Effector memory CD8-positive, alpha-beta T cell (primary cell): Measurements from ENCODE around the gene CFAP92.

Experiments
- ATAC-seq: fragments of 150-1000 bp; cut with Tn5 transposase; replicated peaks from 2 replicates; pipeline ENCODE4 v1.10.0; 2021; ENCODE audit warnings: mild to moderate bottlenecking, moderate library complexity
- DNase-seq, 3 experiments: peaks; one replicate each; pipeline ENCODE4 v3.0.0; 2021
- H3K27ac Mint-ChIP-seq, 2 donors: one replicate each; pipeline ENCODE4 v1.8.0; 2022; ENCODE audit warnings: mild to moderate bottlenecking in 2 of 2, mixed read lengths in 2 of 2, moderate library complexity in 2 of 2
- H3K27me3 Mint-ChIP-seq, 2 donors: one replicate each; pipeline ENCODE4 v1.8.0; 2022; ENCODE audit warnings: mixed read lengths in 2 of 2
- H3K36me3 Mint-ChIP-seq: one replicate; pipeline ENCODE4 v1.8.0; 2022; ENCODE audit warnings: mild to moderate bottlenecking, moderate library complexity, mixed read lengths; ENCODE audit not compliant: insufficient read depth
- H3K4me1 Mint-ChIP-seq, 2 donors: one replicate each; pipeline ENCODE4 v1.8.0; 2022; ENCODE audit warnings: low read depth in 2 of 2, mixed read lengths in 2 of 2
- H3K4me3 Mint-ChIP-seq, 2 donors: one replicate each; pipeline ENCODE4 v1.8.0; 2022; ENCODE audit warnings: mild to moderate bottlenecking in 2 of 2, mixed read lengths in 2 of 2, moderate library complexity in 2 of 2
- H3K9me3 Mint-ChIP-seq, 2 donors: one replicate each; pipeline ENCODE4 v1.8.0; 2022; ENCODE audit warnings: mixed read lengths in 2 of 2

Gene CFAP92

GRCh38 chr3:128975276-128975675 is 18.6 kb downstream of the CFAP92 start:
- Mint-ChIP-seq H3K36me3 (no peaks in the 10 kb centered on the region), H3K9me3 (no peaks in the 10 kb centered on the region), H3K4me3 (no peak overlapping the region), H3K27me3 (no peaks in the 10 kb centered on the region), H3K4me1 (no peaks in the 10 kb centered on the region), H3K27ac (no peak overlapping the region)
- no peak for ATAC-seq
- no peak for DNase-seq

- Mint-ChIP-seq H3K27me3 (no peaks in the 10 kb centered on the region), H3K36me3 (no peaks in the 10 kb centered on the region), H3K4me3 (no peak overlapping the region), H3K27ac (no peak overlapping the region), H3K4me1 (peaks cover 0 to 5% of the 10 kb centered on the region in 2 donors), H3K9me3 (no peaks in the 10 kb centered on the region)
- DNase-seq = no peak
- no peak for ATAC-seq
Measured at GRCh38 chr3:128973988-128974564, 19.8 kb downstream of the CFAP92 start.

DNA sequence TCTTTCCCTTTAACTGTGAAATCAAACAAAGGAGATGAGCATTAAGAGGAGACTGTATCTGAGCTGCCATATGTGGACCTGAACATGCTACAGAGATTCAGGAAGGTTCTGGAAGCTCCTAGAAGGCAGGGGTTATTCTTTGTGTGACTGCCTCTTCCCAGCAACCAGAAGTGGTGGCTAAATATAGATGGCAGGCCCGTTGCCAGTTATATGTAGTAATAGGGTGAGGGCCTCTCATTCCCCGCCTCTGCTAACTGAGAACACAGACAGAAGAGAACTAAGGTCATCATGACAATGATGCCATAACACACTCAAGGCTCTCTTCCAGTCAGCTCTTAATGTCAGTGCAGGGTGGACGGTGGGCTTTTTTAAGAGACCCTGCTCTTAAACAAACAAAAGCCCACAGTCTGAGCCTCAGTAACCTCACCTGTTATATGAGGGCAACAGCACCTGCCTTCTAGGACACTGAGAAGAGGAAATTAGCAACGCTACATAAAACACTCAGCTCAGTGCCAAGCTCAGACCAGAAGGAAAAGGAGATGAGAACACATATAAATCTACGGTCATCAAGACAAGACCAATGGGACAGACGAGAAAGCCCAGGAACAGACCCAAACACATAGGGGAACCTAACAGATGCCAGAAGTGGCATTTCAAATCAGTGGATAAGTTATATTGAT is 22.3 kb downstream of the CFAP92 start:
- no peak for DNase-seq
- H3K9me3 Mint-ChIP-seq = no peaks in the 10 kb centered on the region
- no peaks in the 10 kb centered on the region for H3K27me3 Mint-ChIP-seq
- peaks cover 0 to 5% of the 10 kb centered on the region in 2 donors for H3K4me1 Mint-ChIP-seq
- no peak for ATAC-seq
- H3K4me3 Mint-ChIP-seq = no peak overlapping the region
- no peaks in the 10 kb centered on the region for H3K36me3 Mint-ChIP-seq
- no peak overlapping the region for H3K27ac Mint-ChIP-seq

- no peaks in the 10 kb centered on the region for H3K9me3 Mint-ChIP-seq
- H3K4me1 Mint-ChIP-seq = peaks cover 0 to 5% of the 10 kb centered on the region in 2 donors
Measured at GRCh38 chr3:128970740-128971047, 23.2 kb downstream of the CFAP92 start.

DNA sequence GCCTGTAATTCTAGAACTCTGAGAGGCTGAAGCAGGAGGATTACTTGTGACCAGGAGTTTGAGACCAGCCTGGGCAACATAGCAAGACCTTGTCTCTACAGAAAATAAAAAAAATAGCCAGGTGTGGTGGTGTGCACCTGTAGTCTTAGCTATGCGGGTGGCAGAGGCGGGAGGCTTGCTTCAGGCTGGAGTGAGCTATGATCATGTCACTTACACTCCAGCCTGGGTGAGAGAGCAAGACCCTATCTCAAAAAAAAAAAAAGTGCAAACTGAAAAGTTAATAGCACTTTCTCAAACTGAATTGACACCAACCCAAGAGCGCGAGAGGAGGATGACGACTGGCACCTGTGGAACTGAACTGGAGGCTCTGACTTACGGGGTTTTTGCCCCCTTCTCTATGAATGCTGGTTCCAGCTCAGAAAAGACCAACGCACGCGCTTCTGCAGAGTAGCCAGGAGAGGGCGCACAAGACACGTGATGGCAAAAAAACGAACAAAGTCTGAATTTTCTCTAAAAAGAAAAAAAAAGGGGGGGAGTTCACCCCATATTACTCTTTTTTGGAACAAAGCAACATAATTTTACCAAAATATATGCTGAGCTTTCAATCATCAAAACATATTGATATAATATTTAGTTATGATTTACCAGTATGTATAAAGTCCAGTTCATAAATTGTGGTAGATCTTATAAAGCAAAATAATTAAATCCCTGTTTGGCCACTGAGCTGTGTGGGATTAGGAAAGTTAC is 23.7 kb downstream of the CFAP92 start:
- Mint-ChIP-seq H3K27ac (no peak overlapping the region), H3K4me3 (peak overlapping the region in 1 of 2 donors; percentile 10), H3K9me3 (no peaks in the 10 kb centered on the region), H3K36me3 (no peaks in the 10 kb centered on the region), H3K4me1 (peaks cover 0 to 5% of the 10 kb centered on the region in 2 donors), H3K27me3 (no peaks in the 10 kb centered on the region)
- DNase-seq = peak; percentile 58 to 65 (median 64)
- peak; percentile 82 for ATAC-seq

More at GRCh38 chr3:128970740-128971047, 23.2 kb downstream of the CFAP92 start:
- Mint-ChIP-seq H3K27ac (no peak overlapping the region), H3K27me3 (no peaks in the 10 kb centered on the region), H3K36me3 (no peaks in the 10 kb centered on the region), H3K4me3 (no peak overlapping the region)
- ATAC-seq (peak; percentile 32), DNase-seq (no peak)

GRCh38 chr3:128967748-128968355 is 26.0 kb downstream of the CFAP92 start:
- H3K36me3 Mint-ChIP-seq = no peaks in the 10 kb centered on the region
- DNase-seq = no peak
- no peaks in the 10 kb centered on the region for H3K9me3 Mint-ChIP-seq
- ATAC-seq = no peak
- H3K27ac Mint-ChIP-seq = peak overlapping the region in 1 of 2 donors; percentile 23
- H3K4me3 Mint-ChIP-seq = no peak overlapping the region
- peaks cover 0 to 4% of the 10 kb centered on the region in 2 donors for H3K27me3 Mint-ChIP-seq
- peaks cover 0 to 5% of the 10 kb centered on the region in 2 donors for H3K4me1 Mint-ChIP-seq

DNA sequence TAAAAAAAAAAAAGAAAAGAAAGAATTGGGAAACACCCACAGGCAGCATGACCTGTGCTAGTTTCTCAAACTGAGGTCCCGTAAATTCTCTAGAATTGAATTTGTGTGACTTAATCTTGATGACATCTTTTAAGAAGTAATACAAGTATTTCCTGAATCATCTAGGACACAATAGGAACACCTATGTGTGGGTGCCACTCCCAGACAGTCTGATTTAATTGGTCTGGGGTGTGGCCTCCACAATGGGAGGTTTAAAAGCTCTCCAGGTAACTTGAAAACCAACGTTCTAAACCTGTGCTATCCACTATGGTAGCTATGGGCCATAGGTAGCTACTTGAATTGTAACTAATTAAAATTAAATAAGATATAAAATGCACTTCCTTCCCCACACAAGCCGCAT is 28.1 kb downstream of the CFAP92 start:
- ATAC-seq = no peak
- no peak overlapping the region for H3K4me3 Mint-ChIP-seq
- DNase-seq = no peak
- peaks cover 0 to 5% of the 10 kb centered on the region in 2 donors for H3K4me1 Mint-ChIP-seq
- H3K27me3 Mint-ChIP-seq = peaks cover 14 to 24% of the 10 kb centered on the region in 2 donors
- H3K36me3 Mint-ChIP-seq = no peaks in the 10 kb centered on the region
- H3K27ac Mint-ChIP-seq = no peak overlapping the region
- H3K9me3 Mint-ChIP-seq = no peaks in the 10 kb centered on the region

DNA sequence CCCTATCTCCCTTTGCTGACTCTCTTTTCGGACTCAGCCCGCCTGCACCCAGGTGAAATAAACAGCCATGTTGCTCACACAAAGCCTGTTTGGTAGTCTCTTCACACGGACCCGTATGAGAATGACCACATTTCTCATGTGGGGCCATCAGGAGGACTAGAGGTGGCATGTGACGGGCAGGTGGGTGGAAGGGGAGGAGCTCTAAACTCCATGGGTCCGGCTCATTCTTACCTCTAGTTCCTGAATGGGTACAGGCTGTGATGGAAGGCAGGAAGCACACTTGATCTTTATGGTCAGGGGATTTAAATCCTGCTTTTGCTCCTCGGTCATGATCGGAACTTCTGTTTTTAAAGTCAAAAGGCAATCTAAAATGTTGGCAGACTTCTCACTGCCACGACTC is 28.6 kb downstream of the CFAP92 start:
- H3K36me3 Mint-ChIP-seq = no peaks in the 10 kb centered on the region
- H3K4me1 Mint-ChIP-seq = peaks cover 0 to 5% of the 10 kb centered on the region in 2 donors
- no peak for DNase-seq
- H3K27ac Mint-ChIP-seq = no peak overlapping the region
- no peak overlapping the region for H3K4me3 Mint-ChIP-seq
- no peaks in the 10 kb centered on the region for H3K9me3 Mint-ChIP-seq
- H3K27me3 Mint-ChIP-seq = peaks cover 19 to 29% of the 10 kb centered on the region in 2 donors
- no peak for ATAC-seq

DNA sequence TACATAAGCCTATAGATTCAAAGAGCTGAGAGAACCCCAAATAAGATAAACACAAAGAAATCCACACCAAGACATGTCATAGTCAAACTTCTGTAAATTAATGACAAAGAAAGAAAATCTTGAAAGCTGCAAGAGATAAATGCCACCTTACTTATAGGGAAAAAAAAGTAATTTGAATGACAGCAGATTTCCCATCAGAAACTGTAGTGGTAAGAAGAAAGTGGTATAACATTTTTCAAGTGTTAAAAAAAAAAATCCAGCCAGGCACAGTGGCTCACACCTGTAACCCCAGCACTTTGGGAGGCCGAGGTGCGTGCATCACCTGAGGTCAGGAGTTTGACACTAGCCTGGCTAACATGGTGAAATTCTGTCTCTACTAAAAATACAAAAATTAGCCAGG is 37.4 kb downstream of the CFAP92 start:
- DNase-seq = no peak
- ATAC-seq = no peak
- H3K4me3 Mint-ChIP-seq = no peak overlapping the region
- H3K4me1 Mint-ChIP-seq = no peaks in the 10 kb centered on the region
- peaks cover 16 to 17% of the 10 kb centered on the region in 2 donors for H3K27me3 Mint-ChIP-seq
- H3K36me3 Mint-ChIP-seq = no peaks in the 10 kb centered on the region
- no peak overlapping the region for H3K27ac Mint-ChIP-seq
- no peaks in the 10 kb centered on the region for H3K9me3 Mint-ChIP-seq

- H3K36me3 Mint-ChIP-seq = no peaks in the 10 kb centered on the region
- no peaks in the 10 kb centered on the region for H3K27me3 Mint-ChIP-seq
- no peaks in the 10 kb centered on the region for H3K9me3 Mint-ChIP-seq
- H3K27ac Mint-ChIP-seq = no peak overlapping the region
- H3K4me1 Mint-ChIP-seq = no peaks in the 10 kb centered on the region
- H3K4me3 Mint-ChIP-seq = no peak overlapping the region
- ATAC-seq = no peak
- DNase-seq = no peak
Measured at GRCh38 chr3:128950223-128950938, 43.5 kb downstream of the CFAP92 start.

DNA sequence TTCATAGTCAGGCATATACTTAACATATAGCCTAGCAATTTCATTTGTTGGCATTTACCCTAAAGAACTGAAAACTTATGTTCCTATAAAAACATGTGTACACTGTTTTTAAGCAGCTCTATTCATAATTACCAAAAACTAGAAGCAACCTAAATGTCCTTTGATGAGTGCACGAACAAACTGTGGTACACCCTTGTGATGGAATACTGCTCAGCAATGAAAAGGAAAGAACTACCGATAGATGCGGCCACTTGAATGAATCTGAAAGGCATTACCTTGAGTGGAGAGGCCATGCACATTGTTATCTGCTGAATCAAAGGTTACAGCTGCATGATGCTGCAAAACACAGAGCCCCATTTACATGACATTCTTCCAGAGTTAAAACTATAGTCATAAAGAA is 44.7 kb downstream of the CFAP92 start:
- H3K27ac Mint-ChIP-seq = no peak overlapping the region
- H3K4me3 Mint-ChIP-seq = no peak overlapping the region
- peaks cover 10 to 12% of the 10 kb centered on the region in 2 donors for H3K27me3 Mint-ChIP-seq
- H3K9me3 Mint-ChIP-seq = no peaks in the 10 kb centered on the region
- ATAC-seq (no peak), DNase-seq (no peak)
- no peaks in the 10 kb centered on the region for H3K4me1 Mint-ChIP-seq
- no peaks in the 10 kb centered on the region for H3K36me3 Mint-ChIP-seq

- no peak for DNase-seq
- Mint-ChIP-seq H3K27me3 (peaks cover 17 to 22% of the 10 kb centered on the region in 2 donors), H3K4me1 (no peaks in the 10 kb centered on the region), H3K9me3 (no peaks in the 10 kb centered on the region), H3K27ac (no peak overlapping the region), H3K36me3 (peaks cover 2% of the 10 kb centered on the region), H3K4me3 (no peak overlapping the region)
- ATAC-seq = no peak
Measured at GRCh38 chr3:128946411-128946810, 47.5 kb downstream of the CFAP92 start.

DNA sequence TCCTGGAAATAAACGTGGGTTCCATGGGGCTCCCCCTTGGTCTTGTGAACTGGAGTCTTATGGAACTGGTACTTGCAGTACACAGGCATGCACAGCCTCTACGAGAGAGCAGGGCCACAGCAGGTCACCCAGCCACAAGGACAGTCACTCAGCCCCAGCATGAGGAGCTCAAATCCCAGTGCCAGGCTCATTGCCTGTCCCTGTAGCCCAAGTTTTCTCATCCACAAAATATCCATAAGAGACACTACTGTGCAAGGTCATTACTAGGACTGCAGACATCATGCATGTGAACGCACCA is 48.0 kb downstream of the CFAP92 start:
- H3K4me1 Mint-ChIP-seq = no peaks in the 10 kb centered on the region
- H3K4me3 Mint-ChIP-seq = no peak overlapping the region
- no peak overlapping the region for H3K27ac Mint-ChIP-seq
- peaks cover 2% of the 10 kb centered on the region for H3K36me3 Mint-ChIP-seq
- ATAC-seq = no peak
- peaks cover 17 to 22% of the 10 kb centered on the region in 2 donors for H3K27me3 Mint-ChIP-seq
- no peaks in the 10 kb centered on the region for H3K9me3 Mint-ChIP-seq
- no peak for DNase-seq
